Thoracic aorta (tissue), 2 donors: ENCODE measurements around the gene EXOSC9. TPM values are rescaled to one million over a fixed set of nuclear protein-coding genes. Genes with fewer than 3 reads are reported as not detected.

Experiments used
- ATAC-seq: fragments of 150-250 bp; one replicate; pipeline ENCODE4 v1.8.0; 2017; ENCODE audit warnings: low read depth; ENCODE audit not compliant: insufficient number of reproducible peaks, low FRiP score
- DNase-seq: peaks from one replicate; pipeline ENCODE4 v3.0.0-alpha.2; 2020; ENCODE audit warnings: low spot score
- H3K27ac ChIP-seq, 2 donors: fragments of 200-600 bp; sonication (generic); 1 replicate in 1 of 2; 2 replicates in 1 of 2; pipeline ENCODE4 v1.5.1; 2016; ENCODE audit warnings: mild to moderate bottlenecking in 2 of 2, moderate library complexity in 2 of 2
- H3K27me3 ChIP-seq: fragments of 200-600 bp; sonication (generic); replicated peaks from 2 replicates; pipeline ENCODE4 v1.6.0; 2016; ENCODE audit warnings: mild to moderate bottlenecking; ENCODE audit not compliant: insufficient read depth
- H3K36me3 ChIP-seq: fragments of 200-600 bp; sonication (generic); one replicate; pipeline ENCODE4 v1.5.1; 2016
- H3K4me1 ChIP-seq, 2 donors: fragments of 200-600 bp; sonication (generic); 1 replicate in 1 of 2; 2 replicates in 1 of 2; pipeline versions ENCODE4 v1.5.1 to v1.6.0; 2016; ENCODE audit warnings: low read depth in 2 of 2, mild to moderate bottlenecking in 1 of 2; ENCODE audit not compliant: control insufficient read depth in 1 of 2
- H3K4me3 ChIP-seq: fragments of 200-600 bp; sonication (generic); 2 replicates; pipeline ENCODE4 v1.5.1; 2016; ENCODE audit warnings: mild to moderate bottlenecking
- H3K9me3 ChIP-seq: fragments of 200-600 bp; sonication (generic); 2 replicates; pipeline ENCODE4 v1.5.1; 2016
- CTCF ChIP-seq: fragments of 200-600 bp; sonication (generic); IDR thresholded peaks from one replicate; pipeline ENCODE4 v1.5.1; 2019; ENCODE audit warnings: antibody characterized with exemption
- total RNA-seq, 2 donors: library from RNA; depleted of rRNA; stranded (reverse); fragments of >200 nt; gene quantifications; one replicate each; pipeline versions ENCODE4 v1.1.0 to v1.2.3, GENCODE V29; 2016

Gene EXOSC9
- total RNA-seq, 2 donors from 2014 or later: 25.3 to 27.8 TPM

GRCh38 chr4:121764702-121765367 lies 36.3 kb upstream of the EXOSC9 start, which contains the start of gene SMIM43:
Gene SMIM43, minus strand, starts transcription at chr4:121765164. Its CDS starts 59 bp downstream, at chr4:121765105.
- H3K9me3 ChIP-seq: no peaks in the 10 kb centered on the region
- ATAC-seq: no peak

DNA sequence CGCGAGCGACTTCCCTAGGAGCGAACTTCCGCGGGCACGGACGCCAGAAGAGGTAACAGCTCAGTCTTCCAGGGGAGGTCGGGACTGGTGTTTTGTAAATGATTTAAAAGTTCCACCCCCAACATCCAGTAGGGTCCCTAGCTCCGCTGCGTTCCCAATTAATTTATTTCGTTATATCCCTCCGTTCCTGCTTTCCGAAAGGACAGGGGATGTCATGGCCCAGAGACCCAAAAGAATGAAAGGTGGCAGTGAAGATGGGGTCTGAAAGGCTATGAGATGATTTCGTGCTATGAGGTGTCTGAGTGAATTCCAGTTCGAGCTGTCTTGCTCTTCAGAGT lies 35.8 kb upstream of the EXOSC9 start:
- no peak for ATAC-seq
- peaks cover 5 to 11% of the 10 kb centered on the region in 2 donors for H3K4me1 ChIP-seq
- DNase-seq: no peak
- TF ChIP-seq CTCF: no peak
- H3K27ac ChIP-seq: no peak overlapping the region
- no peaks in the 10 kb centered on the region for H3K27me3 ChIP-seq
- H3K4me3 ChIP-seq: peak overlapping the region; percentile 62
- no peaks in the 10 kb centered on the region for H3K36me3 ChIP-seq
- no peaks in the 10 kb centered on the region for H3K9me3 ChIP-seq

More at GRCh38 chr4:121764702-121765367, 36.3 kb upstream of the EXOSC9 start, which contains the start of gene SMIM43:
- Histone ChIP-seq H3K4me3 (peak within 1 kb of the TSS; percentile 62), H3K36me3 (no peaks in the 10 kb centered on the region), H3K27me3 (no peaks in the 10 kb centered on the region), H3K4me1 (peaks cover 5 to 11% of the 10 kb centered on the region in 2 donors), H3K27ac (no peak within 1 kb of the TSS)
- no peak for DNase-seq
- TF ChIP-seq CTCF: no peak

GRCh38 chr4:121765971-121766538 lies 35.1 kb upstream of the EXOSC9 start:
- DNase-seq: no peak

DNA sequence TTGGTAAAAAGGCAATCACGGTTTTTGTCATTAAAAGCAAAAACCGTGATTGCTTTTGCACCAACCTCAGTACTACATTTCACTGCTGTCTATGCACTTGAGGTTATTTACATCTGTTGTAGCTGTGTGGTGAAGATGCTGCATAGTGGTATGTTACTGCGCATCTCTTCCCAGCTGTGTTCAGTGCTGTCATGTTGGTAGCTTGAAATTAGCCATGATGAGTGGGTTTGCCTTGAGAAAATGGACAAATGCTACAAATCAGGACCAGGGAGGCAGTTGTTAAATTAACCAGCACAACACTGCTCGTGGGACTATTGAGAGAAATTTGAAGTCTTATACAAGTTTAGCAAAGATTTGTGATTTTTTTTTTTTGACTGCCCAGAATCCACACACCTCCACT lies 34.0 kb upstream of the EXOSC9 start:
- Histone ChIP-seq H3K4me3 (no peak overlapping the region), H3K9me3 (no peaks in the 10 kb centered on the region), H3K27ac (no peak overlapping the region), H3K27me3 (no peaks in the 10 kb centered on the region), H3K4me1 (peaks cover 5 to 11% of the 10 kb centered on the region in 2 donors), H3K36me3 (no peaks in the 10 kb centered on the region)
- ATAC-seq (no peak), DNase-seq (no peak)
- no peak for TF ChIP-seq CTCF

More at GRCh38 chr4:121765971-121766538, 35.1 kb upstream of the EXOSC9 start:
- Histone ChIP-seq H3K36me3 (no peaks in the 10 kb centered on the region), H3K27me3 (no peaks in the 10 kb centered on the region), H3K9me3 (no peaks in the 10 kb centered on the region), H3K4me3 (no peak overlapping the region), H3K27ac (no peak overlapping the region), H3K4me1 (peaks cover 5 to 11% of the 10 kb centered on the region in 2 donors)
- no peak for TF ChIP-seq CTCF
- ATAC-seq: no peak

DNA sequence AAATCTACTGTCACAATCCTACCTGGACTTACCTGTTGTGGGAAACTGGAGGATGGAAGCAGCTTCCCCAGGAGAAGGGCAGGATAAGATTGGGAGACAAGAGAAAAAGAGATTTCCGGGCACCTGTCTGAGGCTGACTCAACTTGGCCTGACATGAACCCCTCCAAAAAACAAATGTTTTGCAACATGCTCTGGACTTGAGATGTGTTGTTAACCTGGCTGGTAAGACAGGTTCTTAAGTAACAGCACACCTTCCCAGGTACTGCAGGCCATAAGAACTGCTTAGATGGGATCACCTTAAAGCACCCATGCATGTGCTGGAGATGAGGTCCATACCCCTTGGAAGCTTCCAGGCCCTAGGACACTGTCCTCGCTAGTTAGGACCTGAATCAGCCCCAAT lies 31.8 kb upstream of the EXOSC9 start:
- DNase-seq (no peak), ATAC-seq (no peak)
- H3K4me1 ChIP-seq: peaks cover 5 to 10% of the 10 kb centered on the region in 2 donors
- H3K27me3 ChIP-seq: no peaks in the 10 kb centered on the region
- no peak overlapping the region for H3K27ac ChIP-seq
- H3K4me3 ChIP-seq: no peak overlapping the region
- no peak for TF ChIP-seq CTCF
- no peaks in the 10 kb centered on the region for H3K36me3 ChIP-seq
- no peaks in the 10 kb centered on the region for H3K9me3 ChIP-seq
